ENCODE measurements around the gene CEP95. TPM values are rescaled to one million over a fixed set of nuclear protein-coding genes. Genes with fewer than 3 reads are reported as not detected.

CEP95 gene
- total RNA-seq, 1 donor from 2014 or later = 40.3 TPM

DNA sequence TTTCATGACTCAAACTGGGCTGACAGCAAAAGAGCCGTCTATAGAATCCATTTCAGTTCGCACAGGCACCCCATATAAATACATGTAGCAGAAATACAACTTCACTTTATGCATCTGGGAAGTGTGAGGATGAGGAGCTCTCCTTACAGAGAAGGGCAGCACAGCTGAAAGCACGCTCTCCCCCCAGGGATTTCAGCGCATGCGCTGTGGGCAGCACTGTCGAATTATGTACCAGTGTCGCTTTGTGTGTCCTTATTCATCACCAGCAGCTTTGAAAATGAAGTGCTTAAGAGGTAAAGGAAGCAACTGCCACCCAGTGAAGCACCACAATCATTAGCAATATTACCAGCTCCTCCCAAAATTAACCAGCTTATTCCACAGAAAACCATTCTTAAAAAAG lies 39.9 kb downstream of the CEP95 start:
- Histone ChIP-seq H3K4me1 (no peaks in the 10 kb centered on the region), H3K9me3 (no peaks in the 10 kb centered on the region), H3K27me3 (no peaks in the 10 kb centered on the region), H3K36me3 (peaks cover 98% of the 10 kb centered on the region), H3K4me3 (no peak overlapping the region), H3K27ac (no peak overlapping the region)
- intact Hi-C loops (cut with DNase I) = no loop called here
- DNase-seq (no peak), ATAC-seq (no peak)
- TF ChIP-seq CTCF (IDR thresholded peaks at IDR 0.05) = no peak

DNA sequence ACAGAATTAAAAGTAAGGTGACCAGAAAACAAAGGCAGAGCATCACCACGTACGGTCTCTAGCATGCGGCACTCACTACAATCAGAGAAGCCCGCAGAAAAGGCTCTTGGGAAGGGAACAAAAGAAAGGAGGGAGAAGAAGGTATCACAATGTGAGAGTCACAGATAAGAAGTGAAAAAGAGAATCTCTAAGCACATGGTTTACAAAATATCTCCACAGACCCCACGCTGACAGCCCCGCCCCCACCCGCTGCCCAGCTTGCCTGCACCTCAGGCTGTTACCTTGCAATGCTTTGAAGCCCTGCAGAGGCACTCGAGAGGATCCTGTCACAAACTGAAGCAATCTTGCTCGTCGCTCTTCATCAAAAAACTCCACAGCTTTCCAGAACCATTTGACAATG lies 40.5 kb downstream of the CEP95 start:
- H3K4me3 ChIP-seq = no peak overlapping the region
- H3K9me3 ChIP-seq = no peaks in the 10 kb centered on the region
- intact Hi-C loops (cut with DNase I) = no loop called here
- H3K36me3 ChIP-seq = peaks cover 98% of the 10 kb centered on the region
- no peak for DNase-seq
- no peak for TF ChIP-seq CTCF (IDR thresholded peaks at IDR 0.05)
- no peak for ATAC-seq
- no peaks in the 10 kb centered on the region for H3K4me1 ChIP-seq
- no peak overlapping the region for H3K27ac ChIP-seq
- H3K27me3 ChIP-seq = no peaks in the 10 kb centered on the region

DNA sequence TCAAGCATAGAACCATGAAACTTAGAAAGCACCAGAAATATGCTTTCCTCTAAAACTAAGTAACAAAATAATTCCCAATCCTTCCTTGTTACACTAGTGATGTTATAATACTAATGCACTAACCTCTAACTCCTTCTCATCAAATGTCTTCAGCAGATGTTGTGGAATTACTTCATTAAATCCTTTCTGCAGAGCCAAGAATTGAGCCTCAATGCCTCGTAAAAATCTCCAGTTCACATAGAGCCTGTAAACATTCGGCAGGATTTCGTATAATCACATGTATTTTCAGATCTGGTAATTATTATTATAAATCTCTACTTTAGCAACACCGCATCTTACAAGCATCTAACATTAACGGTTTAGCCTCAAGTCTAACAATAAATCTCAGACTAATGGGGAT lies 44.7 kb downstream of the CEP95 start:
- no peak for TF ChIP-seq CTCF (IDR thresholded peaks at IDR 0.05)
- peaks cover 96% of the 10 kb centered on the region for H3K36me3 ChIP-seq
- no peaks in the 10 kb centered on the region for H3K4me1 ChIP-seq
- ATAC-seq (no peak), DNase-seq (no peak)
- no peak overlapping the region for H3K4me3 ChIP-seq
- H3K27ac ChIP-seq = no peak overlapping the region
- intact Hi-C loops (cut with DNase I) = no loop called here
- no peaks in the 10 kb centered on the region for H3K9me3 ChIP-seq
- H3K27me3 ChIP-seq = no peaks in the 10 kb centered on the region

DNA sequence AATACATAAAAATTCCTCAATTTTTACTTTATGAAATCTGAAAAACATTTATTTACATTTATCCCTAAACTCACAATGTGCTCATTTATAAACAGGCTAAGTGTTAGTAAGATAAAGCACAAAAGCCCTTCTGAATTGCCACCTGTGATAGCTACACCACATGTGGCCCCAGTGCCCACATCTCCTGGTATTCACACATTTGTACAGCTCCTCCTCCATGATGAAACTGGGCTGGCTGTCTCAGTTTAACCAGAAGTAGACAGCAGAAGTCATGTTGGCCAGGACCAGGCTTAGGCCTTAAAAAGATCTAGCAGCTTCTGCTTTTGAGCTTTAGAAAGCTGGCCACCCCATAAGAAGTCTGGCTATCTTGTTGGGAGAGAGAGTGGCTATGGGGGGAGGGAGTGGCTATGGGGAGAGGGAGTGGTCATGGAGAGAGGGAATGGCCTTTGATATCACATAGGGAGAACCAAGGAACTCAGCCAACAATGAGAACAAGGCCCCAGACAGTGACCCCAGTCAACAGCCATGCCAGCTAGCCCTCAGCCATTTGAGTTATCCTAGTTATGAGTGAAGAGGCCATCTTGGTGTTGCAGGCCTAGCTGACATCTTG lies 47.4 kb downstream of the CEP95 start:
- intact Hi-C loops (cut with DNase I) = no loop called here
- ATAC-seq (peak; percentile 39), DNase-seq (no peak)
- H3K27ac ChIP-seq = no peak overlapping the region
- H3K4me1 ChIP-seq = no peaks in the 10 kb centered on the region
- no peak overlapping the region for H3K4me3 ChIP-seq
- H3K9me3 ChIP-seq = no peaks in the 10 kb centered on the region
- no peak for TF ChIP-seq CTCF (IDR thresholded peaks at IDR 0.05)
- peaks cover 96% of the 10 kb centered on the region for H3K36me3 ChIP-seq
- H3K27me3 ChIP-seq = no peaks in the 10 kb centered on the region

DNA sequence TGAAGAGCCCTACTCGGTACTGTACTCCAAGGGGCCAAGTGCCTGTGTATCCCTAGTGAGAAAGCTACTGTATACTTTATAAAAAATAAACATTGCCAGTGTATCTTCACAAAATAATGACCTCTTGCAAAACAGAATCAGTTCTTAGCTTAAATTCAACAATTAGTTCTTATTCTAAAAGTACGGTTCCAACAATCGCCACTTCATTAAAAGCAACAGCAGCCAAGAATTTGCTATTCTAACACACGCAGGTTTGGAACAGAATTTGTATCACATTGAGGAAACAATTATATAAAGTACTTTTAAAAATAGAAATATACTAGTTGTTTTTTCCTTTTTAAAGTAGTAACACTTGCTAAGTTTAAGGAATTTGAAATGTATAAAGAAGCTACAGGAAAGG lies 48.5 kb downstream of the CEP95 start:
- no peak for TF ChIP-seq CTCF (IDR thresholded peaks at IDR 0.05)
- intact Hi-C loops (cut with DNase I) = no loop called here
- Histone ChIP-seq H3K4me3 (no peak overlapping the region), H3K27ac (no peak overlapping the region), H3K4me1 (no peaks in the 10 kb centered on the region), H3K9me3 (no peaks in the 10 kb centered on the region), H3K27me3 (no peaks in the 10 kb centered on the region), H3K36me3 (peaks cover 96% of the 10 kb centered on the region)
- ATAC-seq (no peak), DNase-seq (no peak)

DNA sequence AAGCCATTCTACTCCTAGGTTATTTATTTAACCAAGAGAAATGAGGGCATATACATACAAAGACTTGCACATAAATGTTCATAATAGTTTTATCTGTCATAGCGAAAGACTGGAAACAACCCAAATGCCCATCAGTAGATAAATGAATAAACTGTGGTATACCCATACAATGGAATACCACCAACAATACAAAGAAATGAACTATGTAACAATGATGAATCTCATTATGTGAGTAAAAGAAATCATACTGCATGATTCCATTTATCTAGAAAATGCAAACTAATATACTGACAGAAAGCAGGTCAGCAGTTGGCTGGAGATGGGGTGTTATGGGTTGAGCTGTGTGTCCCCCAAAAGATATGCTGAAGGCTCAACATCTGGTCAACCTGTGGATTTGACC lies 57.3 kb downstream of the CEP95 start:
- Histone ChIP-seq H3K27me3 (no peaks in the 10 kb centered on the region), H3K9me3 (no peaks in the 10 kb centered on the region), H3K27ac (no peak overlapping the region), H3K4me3 (no peak overlapping the region), H3K36me3 (peaks cover 65% of the 10 kb centered on the region), H3K4me1 (peaks cover 10% of the 10 kb centered on the region)
- no peak for ATAC-seq
- intact Hi-C loops (cut with DNase I) = no loop called here
- no peak for TF ChIP-seq CTCF (IDR thresholded peaks at IDR 0.05)
- no peak for DNase-seq

All from upper lobe of right lung (tissue), 1 donor.